Right atrium auricular region (tissue), 2 donors: ENCODE data around the gene CNPY3. TPM values are rescaled to one million over a fixed set of nuclear protein-coding genes. Genes with fewer than 3 reads are reported as not detected.
A peak's percentile ranks its signal among the peaks of the same experiment; 100 is the strongest.

Experiments
- DNase-seq: peaks from one replicate; pipeline ENCODE4 v3.0.0-alpha.2; 2019; ENCODE audit warnings: low spot score
- H3K27ac ChIP-seq, 2 donors: fragments of 200-600 bp; sonication (generic); 1 replicate in 1 of 2; 2 replicates in 1 of 2; pipeline ENCODE4 v1.5.1; 2016 to 2019
- H3K27me3 ChIP-seq, 2 donors: fragments of 200-600 bp; sonication (generic); one replicate each; pipeline versions ENCODE4 v1.5.1 to v1.6.0; 2017 to 2019
- H3K36me3 ChIP-seq: fragments of 200-600 bp; sonication (generic); one replicate; pipeline ENCODE4 v1.5.1; 2016
- H3K4me1 ChIP-seq, 2 donors: fragments of 200-600 bp; sonication (generic); one replicate each; pipeline versions ENCODE4 v1.5.1 to v1.6.0; 2017 to 2019
- H3K4me3 ChIP-seq, 2 donors: fragments of 200-600 bp; sonication (generic); 1 replicate in 1 of 2; 2 replicates in 1 of 2; pipeline ENCODE4 v1.5.1; 2017 to 2019; ENCODE audit warnings: mild to moderate bottlenecking in 1 of 2, moderate library complexity in 1 of 2
- H3K9me3 ChIP-seq, 2 donors: fragments of 200-600 bp; sonication (generic); one replicate each; pipeline ENCODE4 v1.5.1; 2019
- CTCF ChIP-seq, 2 donors: fragments of 200-600 bp; sonication (generic); IDR thresholded peaks; one replicate each; pipeline ENCODE4 v1.5.1; 2019; ENCODE audit warnings: antibody characterized with exemption in 2 of 2
- total RNA-seq, 2 donors: library from RNA; depleted of rRNA; stranded (reverse); fragments of >200 nt; gene quantifications; one replicate each; pipeline ENCODE4 v1.1.0, GENCODE V29; 2016

CNPY3 gene
- total RNA-seq, 2 donors from 2014 or later = 22.0 to 26.5 TPM

- Histone ChIP-seq H3K4me3 (no peak overlapping the region), H3K36me3 (no peaks in the 10 kb centered on the region), H3K4me1 (peaks cover 0 to 7% of the 10 kb centered on the region in 2 donors), H3K27ac (no peak overlapping the region), H3K9me3 (no peaks in the 10 kb centered on the region), H3K27me3 (peaks cover 0 to 5% of the 10 kb centered on the region in 2 donors)
- no peak for DNase-seq
- TF ChIP-seq CTCF (IDR thresholded peaks at IDR 0.05) = no peak
Measured at GRCh38 chr6:42923666-42924065, 5.6 kb upstream of the CNPY3 start.

- Histone ChIP-seq H3K27ac (no peak overlapping the region), H3K9me3 (no peaks in the 10 kb centered on the region), H3K27me3 (peaks cover 0 to 5% of the 10 kb centered on the region in 2 donors), H3K4me1 (peaks cover 0 to 14% of the 10 kb centered on the region in 2 donors), H3K36me3 (no peaks in the 10 kb centered on the region), H3K4me3 (no peak overlapping the region)
- DNase-seq = no peak
- TF ChIP-seq CTCF (IDR thresholded peaks at IDR 0.05) = no peak
Measured at GRCh38 chr6:42925248-42925857, 3.9 kb upstream of the CNPY3 start.

- no peaks in the 10 kb centered on the region for H3K9me3 ChIP-seq
- no peak for TF ChIP-seq CTCF (IDR thresholded peaks at IDR 0.05)
Measured at GRCh38 chr6:42929821-42930360, 611 bp downstream of the CNPY3 start.

DNA sequence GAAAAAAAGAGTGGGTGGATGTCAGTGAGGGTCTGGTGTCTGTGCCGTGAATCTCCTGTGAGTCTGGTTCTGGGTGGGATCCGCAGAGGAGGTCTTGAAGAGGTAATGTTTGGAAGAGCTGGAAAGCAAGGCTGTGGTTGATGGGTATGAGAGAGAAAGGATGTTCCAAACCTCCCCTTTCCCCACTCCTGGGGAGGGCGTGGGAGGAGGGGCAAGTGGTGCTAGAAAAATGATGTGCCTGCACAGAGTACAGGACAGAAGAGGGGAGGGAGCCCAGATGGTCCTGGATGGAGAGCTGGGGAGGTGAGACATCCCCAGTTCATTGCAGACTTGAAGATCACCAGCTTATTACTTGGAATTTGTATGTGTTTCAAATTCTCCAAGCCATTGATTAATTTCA is 3.1 kb downstream of the CNPY3 start:
- no peak for TF ChIP-seq CTCF (IDR thresholded peaks at IDR 0.05)
- no peak for DNase-seq
- Histone ChIP-seq H3K9me3 (no peaks in the 10 kb centered on the region), H3K36me3 (peaks cover 25% of the 10 kb centered on the region), H3K27ac (no peak overlapping the region), H3K4me1 (peaks cover 0 to 21% of the 10 kb centered on the region in 2 donors), H3K4me3 (no peak overlapping the region), H3K27me3 (no peaks in the 10 kb centered on the region)

More at GRCh38 chr6:42929821-42930360, 611 bp downstream of the CNPY3 start:
- H3K27ac ChIP-seq = peak overlapping the region; percentile 87 to 92
- peak overlapping the region; percentile 65 to 72 for H3K4me3 ChIP-seq
- peaks cover 7% of the 10 kb centered on the region for H3K36me3 ChIP-seq
- peaks cover 0 to 21% of the 10 kb centered on the region in 2 donors for H3K4me1 ChIP-seq
- peaks cover 0 to 5% of the 10 kb centered on the region in 2 donors for H3K27me3 ChIP-seq
- no peak for DNase-seq

DNA sequence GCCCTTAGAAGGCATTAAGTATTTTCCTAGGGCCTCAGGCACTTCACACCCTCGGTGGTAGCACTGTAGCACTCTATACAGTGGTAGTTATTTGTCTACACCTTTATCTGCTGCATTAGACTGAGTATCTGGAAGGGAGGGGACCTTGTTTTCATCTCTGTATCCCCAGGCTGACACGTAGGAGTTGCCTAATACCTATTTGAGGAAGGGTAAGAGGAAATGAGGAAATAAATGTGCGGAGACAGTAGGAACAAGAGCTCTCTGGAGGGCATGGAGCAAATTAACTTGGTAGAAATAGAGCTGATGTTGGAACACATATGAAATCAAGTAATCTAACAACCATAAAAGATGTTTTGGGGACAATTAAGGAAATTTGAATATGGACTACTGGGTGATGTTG is 3.9 kb downstream of the CNPY3 start:
- Histone ChIP-seq H3K9me3 (no peaks in the 10 kb centered on the region), H3K36me3 (peaks cover 33% of the 10 kb centered on the region), H3K27ac (no peak overlapping the region), H3K4me3 (no peak overlapping the region), H3K27me3 (no peaks in the 10 kb centered on the region), H3K4me1 (peaks cover 0 to 19% of the 10 kb centered on the region in 2 donors)
- no peak for TF ChIP-seq CTCF (IDR thresholded peaks at IDR 0.05)
- DNase-seq = no peak
